HG02852 (cell line): ENCODE results near the gene NFE2.

Experiments used
- ATAC-seq: cut with Tn5 transposase; IDR thresholded peaks from one replicate; pipeline ENCODE4 v1.9.1; 2021; ENCODE audit warnings: mild to moderate bottlenecking, moderate library complexity; ENCODE audit not compliant: unreplicated experiment

Gene NFE2

DNA sequence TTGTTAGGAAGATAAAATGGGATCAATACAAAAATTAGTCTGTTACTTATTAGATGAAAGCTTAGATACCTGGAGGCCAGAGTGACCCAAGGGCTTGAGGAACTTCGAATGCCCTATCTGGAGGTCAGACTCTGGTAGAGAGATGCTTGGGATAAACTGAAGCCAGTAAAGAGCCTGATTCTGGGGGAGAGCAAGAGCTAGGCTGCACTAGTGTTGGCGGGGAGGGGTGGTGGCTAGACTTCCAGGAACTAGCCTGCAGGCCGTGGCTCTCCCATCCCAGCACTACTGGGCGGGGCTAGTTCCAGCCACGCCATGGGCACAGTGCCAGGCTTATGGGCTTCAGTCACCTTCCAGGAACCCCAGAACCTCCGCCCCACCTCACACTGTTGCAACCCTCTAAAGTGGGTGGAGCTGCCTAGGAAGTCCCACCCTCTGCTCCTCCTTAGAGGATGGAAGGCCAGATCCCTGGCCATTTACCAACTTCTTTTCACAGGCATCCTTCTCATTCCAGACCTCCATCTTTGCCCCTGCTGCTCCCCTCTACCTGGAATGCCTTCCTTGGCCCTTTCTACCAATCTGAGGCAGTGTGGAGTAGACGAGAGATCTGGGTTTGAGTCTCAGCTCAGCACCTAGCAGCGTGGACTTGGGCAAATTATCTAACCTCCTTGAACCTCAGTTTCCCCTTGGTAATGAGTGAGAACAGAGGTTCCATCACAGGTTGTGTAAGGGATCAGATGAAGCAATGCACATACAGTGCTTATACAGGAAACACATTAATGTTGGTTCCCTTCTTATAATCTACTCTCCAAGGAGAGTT is 6.3 kb upstream of the NFE2 start:
- no peak for ATAC-seq

- ATAC-seq, result no peak
These were observed 3.5 kb upstream of the NFE2 start for GRCh38 chr12:54304187-54304810.

- no peak for ATAC-seq
These were observed 2.8 kb upstream of the NFE2 start for GRCh38 chr12:54303640-54304039.

DNA sequence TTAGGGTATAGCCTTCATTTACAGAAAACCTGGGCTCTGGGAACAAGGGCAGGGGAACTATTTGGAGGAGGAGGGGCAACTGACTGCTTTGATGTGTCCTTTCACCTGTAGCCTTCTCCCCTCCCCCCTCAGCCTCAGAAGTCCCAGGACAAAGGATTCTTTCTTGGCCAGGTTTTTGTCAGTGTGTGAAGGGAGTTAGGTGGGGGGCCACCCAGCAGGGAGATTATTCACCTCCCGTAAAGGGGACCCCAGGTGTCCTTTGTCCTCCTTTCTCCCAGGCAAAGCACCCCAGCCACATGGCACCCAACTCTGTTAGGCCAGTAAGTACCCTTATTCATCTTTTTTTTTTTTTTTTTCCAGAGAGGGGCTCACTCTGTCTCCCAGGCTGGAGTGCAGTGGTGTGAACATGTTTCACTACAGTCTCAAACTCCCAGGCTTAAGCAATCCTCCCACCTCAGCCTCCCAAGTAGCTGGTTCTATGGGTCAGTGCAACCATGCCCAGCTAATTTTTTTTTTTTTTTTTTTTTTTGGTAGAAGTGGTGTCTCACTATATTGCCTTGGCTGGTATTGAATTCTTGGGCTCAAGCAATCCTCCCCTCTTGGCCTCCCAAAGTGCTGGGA is 723 bp upstream of the NFE2 start:
- ATAC-seq, result no peak

GRCh38 chr12:54300225-54300731 is 537 bp downstream of the NFE2 start:
- ATAC-seq, result no peak

- ATAC-seq, result no peak
These were observed 1.1 kb downstream of the NFE2 start for GRCh38 chr12:54299515-54300224.

DNA sequence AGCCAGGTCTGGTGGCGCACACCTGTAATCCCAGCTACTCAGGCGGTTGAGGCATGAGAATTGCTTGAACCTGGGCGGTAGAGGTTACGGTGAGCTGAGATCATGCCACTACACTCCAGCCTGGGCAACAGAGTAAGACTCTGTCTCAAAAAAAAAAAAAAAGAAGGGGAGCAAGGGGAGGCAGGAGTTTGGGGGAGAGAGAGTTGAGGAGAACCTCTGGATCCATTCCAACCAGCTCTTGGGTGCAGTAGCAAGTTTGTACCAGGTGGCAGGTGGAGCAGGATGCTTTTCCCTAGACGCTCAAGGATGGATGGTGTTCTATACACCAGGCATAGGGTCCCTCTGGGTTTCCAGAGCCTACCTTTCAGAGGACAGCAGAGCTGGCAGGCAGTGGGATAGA is 1.9 kb downstream of the NFE2 start:
- ATAC-seq, result no peak

DNA sequence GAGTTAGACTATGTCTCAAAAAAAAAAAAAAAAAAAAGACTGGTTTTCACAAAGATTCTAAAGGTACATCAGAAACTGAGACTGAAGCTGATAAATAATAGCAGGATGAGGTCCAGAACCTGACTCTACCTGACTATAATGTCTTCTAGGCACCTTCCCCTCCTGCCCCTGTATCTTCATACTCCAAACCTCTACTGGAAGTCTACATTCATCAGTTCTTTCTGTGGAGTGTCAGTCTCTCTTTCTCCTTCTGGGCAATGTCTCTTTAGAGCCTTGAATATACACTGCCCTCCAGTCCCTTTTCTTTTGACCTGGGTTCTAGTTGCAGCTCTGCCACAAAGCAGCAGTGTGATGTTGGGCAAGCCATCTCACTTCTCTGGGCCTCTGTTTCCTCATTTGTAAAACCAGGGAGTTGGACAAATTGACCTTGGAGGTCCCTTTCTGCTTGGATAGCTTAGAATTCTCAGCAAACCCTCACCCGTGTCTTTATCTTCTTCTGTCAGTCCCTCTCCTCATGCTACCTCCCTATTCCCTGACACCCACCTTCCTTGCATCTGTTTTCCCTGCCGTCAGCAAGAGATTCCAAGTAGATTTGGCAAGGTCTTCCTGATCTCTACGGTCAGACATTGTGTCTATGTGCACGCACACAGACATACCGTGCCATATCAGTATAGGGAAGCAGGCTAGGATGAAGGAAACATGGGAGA is 4.3 kb downstream of the NFE2 start:
- ATAC-seq, result no peak

- ATAC-seq, result no peak
These were observed 5.8 kb downstream of the NFE2 start for GRCh38 chr12:54294953-54295566.

- ATAC-seq, result no peak
These were observed 6.5 kb downstream of the NFE2 start for GRCh38 chr12:54294152-54294952.

DNA sequence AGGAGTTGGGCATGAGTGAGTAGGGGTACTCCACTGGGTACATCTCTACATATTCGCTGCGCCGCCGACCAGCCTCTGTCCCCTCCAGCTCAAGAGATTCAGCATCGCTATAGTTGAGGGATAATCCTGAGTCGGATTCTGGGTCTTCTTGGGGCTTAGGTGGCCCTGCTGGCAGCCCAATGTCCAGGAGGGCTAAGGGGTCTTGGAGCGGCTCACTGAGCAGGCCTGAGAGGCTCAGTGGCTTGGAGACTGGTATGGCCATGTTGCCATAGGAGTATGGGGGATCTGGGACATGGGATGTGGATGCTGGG is 7.9 kb downstream of the NFE2 start:
- ATAC-seq, result no peak

- ATAC-seq, result no peak
These were observed 8.5 kb downstream of the NFE2 start for GRCh38 chr12:54292083-54292930.

GRCh38 chr12:54287261-54288157 is 13.3 kb downstream of the NFE2 start:
- ATAC-seq, result no peak

DNA sequence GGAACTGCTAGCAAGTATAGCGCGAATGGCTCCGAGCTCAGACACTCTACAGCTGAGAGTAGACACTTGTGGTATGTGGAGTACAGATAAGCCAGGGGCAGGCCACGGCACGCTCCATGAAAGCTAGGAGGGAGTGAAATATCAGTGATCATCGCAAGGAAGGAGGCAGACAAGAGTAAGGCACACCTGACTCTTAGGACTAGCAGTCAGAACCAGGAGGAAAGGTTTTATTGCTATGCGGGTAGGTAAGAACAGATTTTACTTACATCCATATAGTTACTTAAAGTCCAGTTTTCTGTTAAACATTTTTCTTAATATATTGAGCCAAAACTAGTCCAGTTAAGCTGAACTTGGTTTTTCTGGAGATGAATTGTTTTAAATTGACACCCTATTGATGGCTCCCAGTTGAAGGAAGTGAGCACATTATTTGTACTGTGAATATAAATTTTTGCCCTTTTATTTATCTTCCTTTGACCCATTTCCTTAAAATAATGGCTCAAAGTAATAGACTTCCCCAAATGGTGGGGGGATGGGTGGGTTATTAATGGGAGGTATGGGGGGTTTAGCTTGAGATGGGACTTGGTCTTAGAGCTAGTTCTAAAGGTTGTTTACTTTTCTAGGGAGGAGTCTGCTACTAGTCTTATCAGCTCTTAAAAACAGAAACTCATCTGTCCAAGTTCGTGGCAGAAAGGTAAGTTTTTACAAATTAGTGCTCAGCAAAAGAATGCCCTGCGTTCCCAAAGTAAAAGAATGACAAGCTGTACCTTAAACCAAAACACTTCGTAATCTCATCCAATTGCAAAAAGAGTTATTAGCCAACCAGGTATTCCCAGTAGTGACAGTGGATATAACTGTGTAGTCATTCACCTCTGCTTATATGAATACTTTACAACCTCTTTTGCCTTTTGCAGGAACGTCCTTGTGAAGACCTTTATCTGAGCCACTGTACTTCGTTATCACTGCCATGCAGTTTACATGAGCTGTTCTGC is 14.5 kb downstream of the NFE2 start:
- no peak for ATAC-seq

DNA sequence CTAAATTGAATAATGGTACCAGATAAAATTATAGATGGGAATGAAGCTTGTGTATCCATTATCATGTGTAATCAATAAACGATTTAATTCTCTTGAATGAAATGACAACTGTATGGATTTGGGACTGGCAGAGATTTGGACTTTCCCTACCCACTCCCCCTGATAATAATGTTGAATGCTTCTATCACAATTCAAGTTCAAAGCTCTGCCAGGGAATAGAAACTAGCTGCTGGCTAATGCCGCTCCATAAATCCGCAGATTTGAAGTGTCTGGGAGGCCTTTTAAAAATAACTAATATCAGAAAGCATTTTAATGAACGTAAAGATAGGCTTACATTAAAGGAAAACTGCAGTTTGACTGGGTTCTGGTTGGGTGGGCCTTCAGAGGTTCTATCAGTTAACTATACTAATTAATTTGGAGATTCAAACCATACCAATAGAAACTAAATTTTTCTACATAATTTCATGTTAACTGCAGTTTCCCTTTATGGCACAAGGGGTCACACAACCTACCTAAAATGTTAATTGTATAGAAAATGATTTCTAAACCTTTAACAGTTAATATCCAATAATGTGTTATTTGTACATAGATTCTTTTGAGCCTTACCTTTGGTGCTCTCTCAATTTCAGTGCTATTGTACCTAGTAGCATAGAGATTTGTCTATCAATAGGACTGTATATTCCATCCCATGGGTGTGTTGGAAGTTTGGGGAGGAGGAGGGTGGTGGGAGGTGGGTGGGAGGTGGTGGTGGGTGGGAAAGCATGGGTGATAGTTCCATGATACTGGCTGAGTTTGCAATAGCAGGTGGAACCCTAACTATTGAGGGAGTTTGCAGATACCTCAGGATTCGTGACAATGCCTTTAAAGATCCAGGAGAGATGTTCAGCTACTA is 15.4 kb downstream of the NFE2 start:
- no peak for ATAC-seq
